ENCODE results near the gene SIL1.
"Not testable (repeated sequence)": the region's sequence is repeated elsewhere in the genome, so short reads cannot be mapped to it uniquely, and the experiment has no call there.

Gene SIL1

GRCh38 chr5:139040081-139040480 is 158.1 kb downstream of the SIL1 start:
- Histone ChIP-seq H2BK15ac (replicated peaks; ENCODE audit: low read depth) (no peak overlapping the region), H3K56ac (ENCODE audit: low read length) (no peak overlapping the region), H3K27ac (ENCODE audit: low read depth, low read length) (no peak overlapping the region), H3K79me1 (ENCODE audit: low read length) (no peaks in the 10 kb centered on the region), H3K9ac (ENCODE audit: low read length) (no peak overlapping the region), H3K18ac (ENCODE audit: low read length) (no peak overlapping the region), H3K23ac (ENCODE audit: low read length) (no peak overlapping the region), H3K4me2 (ENCODE audit: low read length) (no peak overlapping the region), H3K79me2 (ENCODE audit: control insufficient read depth, insufficient read depth, low read length) (no peaks in the 10 kb centered on the region), H3K4me1 (ENCODE audit: control insufficient read depth, low read depth, low read length) (no peaks in the 10 kb centered on the region), H3K27me3 (ENCODE audit: insufficient read depth, low read length, poor library complexity) (no peaks in the 10 kb centered on the region), H4K5ac (ENCODE audit: low read length) (no peak overlapping the region), H2AK5ac (ENCODE audit: low read length) (no peak overlapping the region), H2BK5ac (ENCODE audit: low read length) (no peak overlapping the region), H3K36me3 (ENCODE audit: control insufficient read depth, insufficient read depth, low read length) (no peaks in the 10 kb centered on the region), H4K8ac (ENCODE audit: low read depth, low read length) (no peak overlapping the region), H3K4me3 (ENCODE audit: low read length) (no peak overlapping the region), H3K4ac (ENCODE audit: low read depth, low read length) (no peak overlapping the region), H2BK120ac (ENCODE audit: low read depth, low read length) (no peak overlapping the region)
- DNase-seq: no peak
- WGBS (ENCODE audit: extremely low coverage, insufficient coverage, low lambda C conversion rate): no CpG with 5 or more reads among the region's 1 CpG

- no peak overlapping the region for H3K18ac ChIP-seq (ENCODE audit: low read length)
- no peak overlapping the region for H3K4ac ChIP-seq (ENCODE audit: low read depth, low read length)
- H2BK5ac ChIP-seq (ENCODE audit: low read length): no peak overlapping the region
- no peaks in the 10 kb centered on the region for H3K79me2 ChIP-seq (ENCODE audit: control insufficient read depth, insufficient read depth, low read length)
- no peak overlapping the region for H3K56ac ChIP-seq (ENCODE audit: low read length)
- H3K36me3 ChIP-seq (ENCODE audit: control insufficient read depth, insufficient read depth, low read length): no peaks in the 10 kb centered on the region
- H3K9ac ChIP-seq (ENCODE audit: low read length): no peak overlapping the region
- H3K27ac ChIP-seq (ENCODE audit: low read depth, low read length): no peak overlapping the region
- H2BK120ac ChIP-seq (ENCODE audit: low read depth, low read length): no peak overlapping the region
- no peak overlapping the region for H3K23ac ChIP-seq (ENCODE audit: low read length)
- H3K4me3 ChIP-seq (ENCODE audit: low read length): no peak overlapping the region
- H3K79me1 ChIP-seq (ENCODE audit: low read length): no peaks in the 10 kb centered on the region
- H3K4me1 ChIP-seq (ENCODE audit: control insufficient read depth, low read depth, low read length): no peaks in the 10 kb centered on the region
- WGBS (ENCODE audit: extremely low coverage, insufficient coverage, low lambda C conversion rate): no CpG with 5 or more reads among the region's 7 CpGs
- H2BK15ac ChIP-seq (replicated peaks; ENCODE audit: low read depth): no peak overlapping the region
- H3K27me3 ChIP-seq (ENCODE audit: insufficient read depth, low read length, poor library complexity): no peaks in the 10 kb centered on the region
- no peak overlapping the region for H4K8ac ChIP-seq (ENCODE audit: low read depth, low read length)
- no peak overlapping the region for H2AK5ac ChIP-seq (ENCODE audit: low read length)
- H3K4me2 ChIP-seq (ENCODE audit: low read length): no peak overlapping the region
- DNase-seq: peak; percentile 62
- H4K5ac ChIP-seq (ENCODE audit: low read length): no peak overlapping the region
Measured at GRCh38 chr5:139038613-139039305, 159.4 kb downstream of the SIL1 start.

- Histone ChIP-seq H3K23ac (ENCODE audit: low read length) (no peak overlapping the region), H3K79me2 (ENCODE audit: control insufficient read depth, insufficient read depth, low read length) (no peaks in the 10 kb centered on the region), H2BK120ac (ENCODE audit: low read depth, low read length) (no peak overlapping the region), H3K56ac (ENCODE audit: low read length) (no peak overlapping the region), H4K8ac (ENCODE audit: low read depth, low read length) (no peak overlapping the region), H3K4me2 (ENCODE audit: low read length) (no peak overlapping the region), H3K36me3 (ENCODE audit: control insufficient read depth, insufficient read depth, low read length) (no peaks in the 10 kb centered on the region), H3K9ac (ENCODE audit: low read length) (no peak overlapping the region), H3K79me1 (ENCODE audit: low read length) (no peaks in the 10 kb centered on the region), H3K4me3 (ENCODE audit: low read length) (no peak overlapping the region), H3K18ac (ENCODE audit: low read length) (no peak overlapping the region), H2AK5ac (ENCODE audit: low read length) (no peak overlapping the region), H3K4me1 (ENCODE audit: control insufficient read depth, low read depth, low read length) (no peaks in the 10 kb centered on the region), H3K4ac (ENCODE audit: low read depth, low read length) (no peak overlapping the region), H2BK5ac (ENCODE audit: low read length) (no peak overlapping the region), H3K27ac (ENCODE audit: low read depth, low read length) (no peak overlapping the region), H3K27me3 (ENCODE audit: insufficient read depth, low read length, poor library complexity) (no peaks in the 10 kb centered on the region), H2BK15ac (replicated peaks; ENCODE audit: low read depth) (no peak overlapping the region), H4K5ac (ENCODE audit: low read length) (no peak overlapping the region)
- WGBS (ENCODE audit: extremely low coverage, insufficient coverage, low lambda C conversion rate): no CpG with 5 or more reads among the region's 3 CpGs
- no peak for DNase-seq
Measured at GRCh38 chr5:139037732-139038131, 160.4 kb downstream of the SIL1 start.

GRCh38 chr5:139036332-139036731 is 161.8 kb downstream of the SIL1 start:
- not testable (repeated sequence) for H4K8ac ChIP-seq (ENCODE audit: low read depth, low read length); H2BK5ac ChIP-seq (ENCODE audit: low read length); H3K27me3 ChIP-seq (ENCODE audit: insufficient read depth, low read length, poor library complexity); H3K36me3 ChIP-seq (ENCODE audit: control insufficient read depth, insufficient read depth, low read length); DNase-seq; H3K4me3 ChIP-seq (ENCODE audit: low read length); H2AK5ac ChIP-seq (ENCODE audit: low read length); H3K4me2 ChIP-seq (ENCODE audit: low read length); H3K9ac ChIP-seq (ENCODE audit: low read length); H3K79me1 ChIP-seq (ENCODE audit: low read length); H3K4ac ChIP-seq (ENCODE audit: low read depth, low read length); H3K79me2 ChIP-seq (ENCODE audit: control insufficient read depth, insufficient read depth, low read length); H4K5ac ChIP-seq (ENCODE audit: low read length); H3K56ac ChIP-seq (ENCODE audit: low read length); H2BK120ac ChIP-seq (ENCODE audit: low read depth, low read length); H3K27ac ChIP-seq (ENCODE audit: low read depth, low read length); H2BK15ac ChIP-seq (replicated peaks; ENCODE audit: low read depth); H3K23ac ChIP-seq (ENCODE audit: low read length); H3K4me1 ChIP-seq (ENCODE audit: control insufficient read depth, low read depth, low read length); H3K18ac ChIP-seq (ENCODE audit: low read length)
- no CpG with 5 or more reads among the region's 3 CpGs for WGBS (ENCODE audit: extremely low coverage, insufficient coverage, low lambda C conversion rate)

- H3K4me3 ChIP-seq (ENCODE audit: low read length): no peak overlapping the region
- no peak overlapping the region for H3K27ac ChIP-seq (ENCODE audit: low read depth, low read length)
- H3K23ac ChIP-seq (ENCODE audit: low read length): no peak overlapping the region
- H3K9ac ChIP-seq (ENCODE audit: low read length): no peak overlapping the region
- no peak overlapping the region for H2BK5ac ChIP-seq (ENCODE audit: low read length)
- H2AK5ac ChIP-seq (ENCODE audit: low read length): no peak overlapping the region
- DNase-seq: no peak
- no peaks in the 10 kb centered on the region for H3K79me2 ChIP-seq (ENCODE audit: control insufficient read depth, insufficient read depth, low read length)
- no peak overlapping the region for H3K4me2 ChIP-seq (ENCODE audit: low read length)
- no peak overlapping the region for H3K18ac ChIP-seq (ENCODE audit: low read length)
- H3K4ac ChIP-seq (ENCODE audit: low read depth, low read length): no peak overlapping the region
- H3K27me3 ChIP-seq (ENCODE audit: insufficient read depth, low read length, poor library complexity): no peaks in the 10 kb centered on the region
- no peak overlapping the region for H4K8ac ChIP-seq (ENCODE audit: low read depth, low read length)
- no peaks in the 10 kb centered on the region for H3K4me1 ChIP-seq (ENCODE audit: control insufficient read depth, low read depth, low read length)
- no peaks in the 10 kb centered on the region for H3K36me3 ChIP-seq (ENCODE audit: control insufficient read depth, insufficient read depth, low read length)
- H3K56ac ChIP-seq (ENCODE audit: low read length): no peak overlapping the region
- no CpG with 5 or more reads among the region's 2 CpGs for WGBS (ENCODE audit: extremely low coverage, insufficient coverage, low lambda C conversion rate)
- H2BK15ac ChIP-seq (replicated peaks; ENCODE audit: low read depth): no peak overlapping the region
- no peak overlapping the region for H2BK120ac ChIP-seq (ENCODE audit: low read depth, low read length)
- no peak overlapping the region for H4K5ac ChIP-seq (ENCODE audit: low read length)
- H3K79me1 ChIP-seq (ENCODE audit: low read length): no peaks in the 10 kb centered on the region
Measured at GRCh38 chr5:139027150-139027549, 171.0 kb downstream of the SIL1 start.

- Histone ChIP-seq H2BK5ac (ENCODE audit: low read length) (no peak overlapping the region), H3K79me1 (ENCODE audit: low read length) (no peaks in the 10 kb centered on the region), H3K9ac (ENCODE audit: low read length) (no peak overlapping the region), H3K27me3 (ENCODE audit: insufficient read depth, low read length, poor library complexity) (no peaks in the 10 kb centered on the region), H3K79me2 (ENCODE audit: control insufficient read depth, insufficient read depth, low read length) (no peaks in the 10 kb centered on the region), H3K4me3 (ENCODE audit: low read length) (no peak overlapping the region), H3K18ac (ENCODE audit: low read length) (no peak overlapping the region), H2BK120ac (ENCODE audit: low read depth, low read length) (no peak overlapping the region), H4K8ac (ENCODE audit: low read depth, low read length) (no peak overlapping the region), H3K56ac (ENCODE audit: low read length) (no peak overlapping the region), H2BK15ac (replicated peaks; ENCODE audit: low read depth) (no peak overlapping the region), H3K36me3 (ENCODE audit: control insufficient read depth, insufficient read depth, low read length) (no peaks in the 10 kb centered on the region), H3K4me2 (ENCODE audit: low read length) (no peak overlapping the region), H3K4ac (ENCODE audit: low read depth, low read length) (no peak overlapping the region), H2AK5ac (ENCODE audit: low read length) (no peak overlapping the region), H3K23ac (ENCODE audit: low read length) (no peak overlapping the region), H4K5ac (ENCODE audit: low read length) (no peak overlapping the region), H3K4me1 (ENCODE audit: control insufficient read depth, low read depth, low read length) (no peaks in the 10 kb centered on the region), H3K27ac (ENCODE audit: low read depth, low read length) (no peak overlapping the region)
- WGBS (ENCODE audit: extremely low coverage, insufficient coverage, low lambda C conversion rate): no CpG with 5 or more reads among the region's 2 CpGs
- no peak for DNase-seq
Measured at GRCh38 chr5:139025651-139026050, 172.5 kb downstream of the SIL1 start.

Data from mesendoderm (in vitro differentiated cells).